GM12891 (cell line): ENCODE data around the gene WBP2NL.

Source experiments
- POLR2A ChIP-seq: IDR thresholded peaks from 2 replicates; pipeline ENCODE4 v1.6.1; 2011; ENCODE audit warnings: low read depth, low read length, control low read depth
- POLR2AphosphoS5 ChIP-seq: IDR thresholded peaks from 2 replicates; pipeline ENCODE4 v1.6.1; 2011; ENCODE audit warnings: low read depth, low read length, control low read depth
- SPI1 ChIP-seq: IDR thresholded peaks from 2 replicates; pipeline ENCODE4 v1.6.1; 2011; ENCODE audit warnings: low read depth, low read length, control low read depth

GRCh38 chr22:41963453-41964111 is 35.0 kb upstream of the WBP2NL start:
- TF ChIP-seq POLR2A = no peak
- no peak for TF ChIP-seq POLR2AphosphoS5
- no peak for TF ChIP-seq SPI1
